ENCODE data around the gene SMDT1.
A peak's percentile ranks its signal among the peaks of the same experiment; 100 is the strongest.
"Not testable (repeated sequence)": the region's sequence is repeated elsewhere in the genome, so short reads cannot be mapped to it uniquely, and the experiment has no call there.

SMDT1 gene

GRCh38 chr22:42112793-42113192 lies 33.3 kb downstream of the SMDT1 start:
- DNase-seq, result not testable (repeated sequence)

GRCh38 chr22:42114721-42115120 lies 35.2 kb downstream of the SMDT1 start:
- peak; percentile 5 for DNase-seq

GRCh38 chr22:42115420-42115830 lies 35.9 kb downstream of the SMDT1 start:
- DNase-seq, result not testable (repeated sequence)

- no peak for DNase-seq
These were observed 37.4 kb downstream of the SMDT1 start for GRCh38 chr22:42116848-42117424.

DNA sequence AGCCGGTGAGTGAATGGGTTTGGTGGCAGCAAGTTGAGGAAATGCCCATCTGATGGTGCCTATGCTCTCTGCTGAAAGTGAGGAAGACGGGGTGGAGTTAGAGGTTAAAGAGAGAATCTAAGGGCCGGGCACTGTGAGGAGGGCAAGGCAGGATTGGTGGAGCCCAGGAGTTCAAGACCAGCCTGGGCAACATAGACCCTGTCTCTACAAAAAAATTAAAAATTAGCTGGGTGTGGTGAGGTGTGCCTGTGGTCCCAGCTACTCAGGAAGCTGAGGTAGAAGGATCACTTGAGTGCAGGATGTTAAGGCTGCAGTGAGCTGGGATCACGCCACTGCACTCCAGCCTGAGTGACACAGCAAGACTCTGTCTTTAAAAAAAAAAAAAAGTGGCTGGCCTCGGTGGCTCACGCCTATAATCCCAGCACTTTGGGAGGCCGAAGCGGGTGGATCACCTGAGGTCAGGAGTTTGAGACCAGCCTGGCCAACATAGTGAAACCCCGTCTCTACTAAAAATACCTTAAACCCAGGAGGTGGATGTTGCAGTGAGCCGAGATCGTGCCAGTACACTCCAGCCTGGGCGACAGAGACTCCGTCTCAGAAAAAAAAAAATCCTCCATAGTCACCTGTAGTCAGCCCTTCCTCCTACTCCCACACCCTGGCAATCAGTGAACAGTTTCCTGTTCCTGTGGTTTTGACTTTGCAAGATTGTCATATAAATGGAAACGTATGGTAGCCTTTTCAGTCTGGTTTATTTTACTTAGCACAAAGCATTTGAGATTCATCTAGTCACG lies 40.9 kb downstream of the SMDT1 start:
- DNase-seq, result not testable (repeated sequence)

GRCh38 chr22:42123529-42123928 lies 44.0 kb downstream of the SMDT1 start:
- not testable (repeated sequence) for DNase-seq

DNA sequence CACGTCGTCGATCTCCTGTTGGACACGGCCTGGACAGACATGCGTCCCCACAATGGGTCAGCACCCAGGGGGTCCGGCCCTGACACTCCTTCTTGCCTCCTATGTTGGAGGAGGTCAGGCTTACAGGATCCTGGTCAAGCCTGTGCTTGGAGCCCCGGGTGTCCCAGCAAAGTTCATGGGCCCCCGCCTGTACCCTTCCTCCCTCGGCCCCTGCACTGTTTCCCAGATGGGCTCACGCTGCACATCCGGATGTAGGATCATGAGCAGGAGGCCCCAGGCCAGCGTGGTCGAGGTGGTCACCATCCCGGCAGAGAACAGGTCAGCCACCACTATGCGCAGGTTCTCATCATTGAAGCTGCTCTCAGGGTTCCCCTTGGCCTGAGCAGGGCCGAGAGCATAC lies 48.1 kb downstream of the SMDT1 start:
- DNase-seq, result no peak

GRCh38 chr22:42128007-42128406 lies 48.5 kb downstream of the SMDT1 start:
- DNase-seq, result not testable (repeated sequence)

DNA sequence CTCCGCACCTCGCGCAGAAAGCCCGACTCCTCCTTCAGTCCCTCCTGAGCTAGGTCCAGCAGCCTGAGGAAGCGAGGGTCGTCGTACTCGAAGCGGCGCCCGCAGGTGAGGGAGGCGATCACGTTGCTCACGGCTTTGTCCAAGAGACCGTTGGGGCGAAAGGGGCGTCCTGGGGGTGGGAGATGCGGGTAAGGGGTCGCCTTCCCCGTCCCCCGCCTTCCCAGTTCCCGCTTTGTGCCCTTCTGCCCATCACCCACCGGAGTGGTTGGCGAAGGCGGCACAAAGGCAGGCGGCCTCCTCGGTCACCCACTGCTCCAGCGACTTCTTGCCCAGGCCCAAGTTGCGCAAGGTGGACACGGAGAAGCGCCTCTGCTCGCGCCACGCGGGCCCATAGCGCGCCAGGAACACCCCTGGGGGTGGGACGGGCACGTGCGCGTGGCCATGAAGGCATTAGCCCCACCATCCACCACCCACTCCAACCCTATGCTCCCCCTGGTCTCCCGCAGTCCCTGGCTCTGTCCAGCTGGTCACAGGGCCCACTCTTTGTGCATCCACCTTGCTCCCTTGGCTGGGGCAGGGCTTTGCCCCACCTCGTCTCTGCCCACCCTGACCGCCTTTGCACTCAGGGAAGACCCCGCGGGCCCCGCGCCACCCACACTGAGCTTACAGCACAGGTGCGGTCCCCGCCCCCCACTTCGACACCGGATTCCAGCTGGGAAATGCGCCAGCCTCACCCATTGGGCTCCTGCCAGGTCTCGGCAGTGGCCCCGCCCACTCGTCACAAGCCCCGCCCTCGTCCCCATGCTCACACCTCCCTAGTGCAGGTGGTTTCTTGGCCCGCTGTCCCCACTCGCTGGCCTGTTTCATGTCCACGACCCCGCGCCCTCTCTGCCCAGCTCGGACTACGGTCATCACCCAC lies 49.5 kb downstream of the SMDT1 start:
- not testable (repeated sequence) for DNase-seq

GRCh38 chr22:42130182-42130581 lies 50.7 kb downstream of the SMDT1 start:
- not testable (repeated sequence) for DNase-seq

- DNase-seq, result not testable (repeated sequence)
These were observed 51.3 kb downstream of the SMDT1 start, which contains the start of gene CYP2D6 for GRCh38 chr22:42130639-42131431. Gene CYP2D6, minus strand, starts transcription at chr22:42130810. Its CDS starts 19 bp downstream, at chr22:42130791.

GRCh38 chr22:42131562-42131961 lies 52.1 kb downstream of the SMDT1 start:
- no peak for DNase-seq

GRCh38 chr22:42132457-42132856 lies 53.0 kb downstream of the SMDT1 start:
- DNase-seq, result no peak

Data from fibroblast of skin of back (primary cell).